Brain pericyte (primary cell): ENCODE results near the gene NACC1.

ENCODE experiments used
- DNase-seq: peaks from one replicate; pipeline ENCODE4 v3.0.0-alpha.2; 2012; ENCODE audit warnings: low read depth, low spot score

The NACC1 gene

GRCh38 chr19:13120817-13121216 lies 2.8 kb downstream of the NACC1 start:
- DNase-seq = peak; percentile 76

GRCh38 chr19:13121551-13122274 lies 3.6 kb downstream of the NACC1 start:
- DNase-seq = no peak

GRCh38 chr19:13122275-13122878 lies 4.3 kb downstream of the NACC1 start:
- DNase-seq = no peak

- no peak for DNase-seq
These were observed 5.2 kb downstream of the NACC1 start for GRCh38 chr19:13122980-13123957.

GRCh38 chr19:13127051-13127450 lies 9.0 kb downstream of the NACC1 start:
- no peak for DNase-seq

GRCh38 chr19:13127811-13128575 lies 9.9 kb downstream of the NACC1 start:
- DNase-seq = no peak

- DNase-seq = no peak
These were observed 10.5 kb downstream of the NACC1 start for GRCh38 chr19:13128583-13128982.

- DNase-seq = no peak
These were observed 11.3 kb downstream of the NACC1 start for GRCh38 chr19:13129384-13129783.

GRCh38 chr19:13130886-13131490 lies 12.9 kb downstream of the NACC1 start:
- DNase-seq = no peak

GRCh38 chr19:13132471-13133180 lies 14.6 kb downstream of the NACC1 start:
- no peak for DNase-seq

- no peak for DNase-seq
These were observed 15.3 kb downstream of the NACC1 start for GRCh38 chr19:13133241-13133870.

- DNase-seq = no peak
These were observed 16.6 kb downstream of the NACC1 start for GRCh38 chr19:13134626-13135025.

GRCh38 chr19:13135068-13136062 lies 17.3 kb downstream of the NACC1 start:
- DNase-seq = no peak

GRCh38 chr19:13137290-13137794 lies 19.3 kb downstream of the NACC1 start:
- no peak for DNase-seq

GRCh38 chr19:13138171-13138915 lies 20.3 kb downstream of the NACC1 start:
- DNase-seq = no peak

GRCh38 chr19:13138916-13139198 lies 20.8 kb downstream of the NACC1 start:
- DNase-seq = no peak

- no peak for DNase-seq
These were observed 21.7 kb downstream of the NACC1 start for GRCh38 chr19:13139633-13140311.
